ENCODE results near the gene PANK1.

PANK1 gene

GRCh38 chr10:89684604-89685003, 39.6 kb upstream of the PANK1 start:
- no peak for TF ChIP-seq TAF1 (IDR thresholded peaks at IDR 0.05; ENCODE audit: low read depth)
- no peak for TF ChIP-seq CREB1 (IDR thresholded peaks at IDR 0.05; ENCODE audit: low read depth)
- TF ChIP-seq FOXM1 (IDR thresholded peaks at IDR 0.05; ENCODE audit: borderline replicate concordance, low read depth) = no peak
- no peak for TF ChIP-seq MAX (IDR thresholded peaks at IDR 0.05)
- TF ChIP-seq CEBPB (IDR thresholded peaks at IDR 0.05) = no peak
- TF ChIP-seq ZBTB7A (IDR thresholded peaks at IDR 0.05; ENCODE audit: low read depth) = no peak
- TF ChIP-seq RAD21 (IDR thresholded peaks at IDR 0.05; ENCODE audit: low read depth) = no peak
- no peak for TF ChIP-seq REST (IDR thresholded peaks at IDR 0.05; ENCODE audit: low read depth)
- no peak for TF ChIP-seq TEAD4 (IDR thresholded peaks at IDR 0.05)
- no peak for TF ChIP-seq EP300 (IDR thresholded peaks at IDR 0.05; ENCODE audit: borderline replicate concordance)
- TF ChIP-seq USF1 (IDR thresholded peaks at IDR 0.05) = no peak
- TF ChIP-seq TCF12 (IDR thresholded peaks at IDR 0.05; ENCODE audit: low read depth) = no peak
- no peak for TF ChIP-seq EGR1 (IDR thresholded peaks at IDR 0.05)
- TF ChIP-seq YY1 (IDR thresholded peaks at IDR 0.05; ENCODE audit: low read depth) = no peak
- TF ChIP-seq NFIC (IDR thresholded peaks at IDR 0.05) = no peak

GRCh38 chr10:89683883-89684282, 38.8 kb upstream of the PANK1 start:
- TF ChIP-seq FOXM1 (IDR thresholded peaks at IDR 0.05; ENCODE audit: borderline replicate concordance, low read depth) (no peak), TEAD4 (IDR thresholded peaks at IDR 0.05) (no peak), CEBPB (IDR thresholded peaks at IDR 0.05) (no peak), MAX (IDR thresholded peaks at IDR 0.05) (no peak), EP300 (IDR thresholded peaks at IDR 0.05; ENCODE audit: borderline replicate concordance) (no peak), NFIC (IDR thresholded peaks at IDR 0.05) (no peak), TAF1 (IDR thresholded peaks at IDR 0.05; ENCODE audit: low read depth) (no peak), EGR1 (IDR thresholded peaks at IDR 0.05) (no peak), REST (IDR thresholded peaks at IDR 0.05; ENCODE audit: low read depth) (no peak), ZBTB7A (IDR thresholded peaks at IDR 0.05; ENCODE audit: low read depth) (no peak), YY1 (IDR thresholded peaks at IDR 0.05; ENCODE audit: low read depth) (no peak), CREB1 (IDR thresholded peaks at IDR 0.05; ENCODE audit: low read depth) (no peak), USF1 (IDR thresholded peaks at IDR 0.05) (no peak), TCF12 (IDR thresholded peaks at IDR 0.05; ENCODE audit: low read depth) (no peak), RAD21 (IDR thresholded peaks at IDR 0.05; ENCODE audit: low read depth) (no peak)

- TF ChIP-seq EGR1 (IDR thresholded peaks at IDR 0.05) (no peak), CEBPB (IDR thresholded peaks at IDR 0.05) (no peak), RAD21 (IDR thresholded peaks at IDR 0.05; ENCODE audit: low read depth) (no peak), FOXM1 (IDR thresholded peaks at IDR 0.05; ENCODE audit: borderline replicate concordance, low read depth) (no peak), YY1 (IDR thresholded peaks at IDR 0.05; ENCODE audit: low read depth) (no peak), TAF1 (IDR thresholded peaks at IDR 0.05; ENCODE audit: low read depth) (no peak), TCF12 (IDR thresholded peaks at IDR 0.05; ENCODE audit: low read depth) (no peak), NFIC (IDR thresholded peaks at IDR 0.05) (no peak), EP300 (IDR thresholded peaks at IDR 0.05; ENCODE audit: borderline replicate concordance) (no peak), USF1 (IDR thresholded peaks at IDR 0.05) (no peak), ZBTB7A (IDR thresholded peaks at IDR 0.05; ENCODE audit: low read depth) (no peak)
These were observed 34.9 kb upstream of the PANK1 start for GRCh38 chr10:89679986-89680385.

- TF ChIP-seq CEBPB (IDR thresholded peaks at IDR 0.05) = no peak
- no peak for TF ChIP-seq TEAD4 (IDR thresholded peaks at IDR 0.05)
- TF ChIP-seq ZBTB7A (IDR thresholded peaks at IDR 0.05; ENCODE audit: low read depth) = no peak
- TF ChIP-seq FOXM1 (IDR thresholded peaks at IDR 0.05; ENCODE audit: borderline replicate concordance, low read depth) = no peak
- no peak for TF ChIP-seq EP300 (IDR thresholded peaks at IDR 0.05; ENCODE audit: borderline replicate concordance)
- TF ChIP-seq TCF12 (IDR thresholded peaks at IDR 0.05; ENCODE audit: low read depth) = no peak
- TF ChIP-seq USF1 (IDR thresholded peaks at IDR 0.05) = no peak
These were observed 32.3 kb upstream of the PANK1 start for GRCh38 chr10:89677341-89677740.

GRCh38 chr10:89670926-89671325, 25.9 kb upstream of the PANK1 start:
- TF ChIP-seq TEAD4 (IDR thresholded peaks at IDR 0.05) = no peak
- TF ChIP-seq YY1 (IDR thresholded peaks at IDR 0.05; ENCODE audit: low read depth) = no peak
- TF ChIP-seq USF1 (IDR thresholded peaks at IDR 0.05) = no peak
- no peak for TF ChIP-seq TCF12 (IDR thresholded peaks at IDR 0.05; ENCODE audit: low read depth)
- TF ChIP-seq FOXM1 (IDR thresholded peaks at IDR 0.05; ENCODE audit: borderline replicate concordance, low read depth) = no peak
- TF ChIP-seq REST (IDR thresholded peaks at IDR 0.05; ENCODE audit: low read depth) = no peak
- TF ChIP-seq NFIC (IDR thresholded peaks at IDR 0.05) = no peak
- no peak for TF ChIP-seq EGR1 (IDR thresholded peaks at IDR 0.05)
- TF ChIP-seq RAD21 (IDR thresholded peaks at IDR 0.05; ENCODE audit: low read depth) = no peak
- TF ChIP-seq CEBPB (IDR thresholded peaks at IDR 0.05) = no peak
- no peak for TF ChIP-seq EP300 (IDR thresholded peaks at IDR 0.05; ENCODE audit: borderline replicate concordance)
- no peak for TF ChIP-seq TAF1 (IDR thresholded peaks at IDR 0.05; ENCODE audit: low read depth)
- no peak for TF ChIP-seq ZBTB7A (IDR thresholded peaks at IDR 0.05; ENCODE audit: low read depth)
- TF ChIP-seq MAX (IDR thresholded peaks at IDR 0.05) = no peak
- TF ChIP-seq CREB1 (IDR thresholded peaks at IDR 0.05; ENCODE audit: low read depth) = no peak
